Measurements from ENCODE around the gene ACTL10.

DNA sequence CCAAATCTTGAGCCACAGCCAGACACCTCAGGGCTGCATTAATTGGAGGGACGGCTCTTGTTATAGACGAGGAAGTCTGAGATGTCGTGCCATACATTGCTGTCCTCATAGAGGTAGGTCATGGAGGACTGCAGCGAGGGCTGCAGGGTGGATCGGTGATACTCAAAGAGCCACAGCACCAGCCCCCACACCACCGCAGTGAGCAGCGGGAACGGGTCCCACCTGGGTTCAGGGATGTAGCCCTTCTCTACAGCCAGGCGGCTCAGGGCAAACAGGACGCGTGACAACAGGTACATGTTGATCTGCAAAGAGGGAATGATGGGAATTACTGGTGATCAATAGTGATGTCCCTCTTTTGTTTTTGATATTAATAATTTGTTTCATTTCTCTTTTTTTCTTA lies 40.9 kb downstream of the ACTL10 start:
- TF ChIP-seq, protein P1, sequence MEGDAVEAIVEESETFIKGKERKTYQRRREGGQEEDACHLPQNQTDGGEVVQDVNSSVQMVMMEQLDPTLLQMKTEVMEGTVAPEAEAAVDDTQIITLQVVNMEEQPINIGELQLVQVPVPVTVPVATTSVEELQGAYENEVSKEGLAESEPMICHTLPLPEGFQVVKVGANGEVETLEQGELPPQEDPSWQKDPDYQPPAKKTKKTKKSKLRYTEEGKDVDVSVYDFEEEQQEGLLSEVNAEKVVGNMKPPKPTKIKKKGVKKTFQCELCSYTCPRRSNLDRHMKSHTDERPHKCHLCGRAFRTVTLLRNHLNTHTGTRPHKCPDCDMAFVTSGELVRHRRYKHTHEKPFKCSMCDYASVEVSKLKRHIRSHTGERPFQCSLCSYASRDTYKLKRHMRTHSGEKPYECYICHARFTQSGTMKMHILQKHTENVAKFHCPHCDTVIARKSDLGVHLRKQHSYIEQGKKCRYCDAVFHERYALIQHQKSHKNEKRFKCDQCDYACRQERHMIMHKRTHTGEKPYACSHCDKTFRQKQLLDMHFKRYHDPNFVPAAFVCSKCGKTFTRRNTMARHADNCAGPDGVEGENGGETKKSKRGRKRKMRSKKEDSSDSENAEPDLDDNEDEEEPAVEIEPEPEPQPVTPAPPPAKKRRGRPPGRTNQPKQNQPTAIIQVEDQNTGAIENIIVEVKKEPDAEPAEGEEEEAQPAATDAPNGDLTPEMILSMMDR (conservative IDR thresholded peaks at IDR 0.05 in 1 of 2, IDR thresholded peaks at IDR 0.05 in 1 of 2; ENCODE audit: extremely low read depth in 1 of 2, insufficient read depth in 1 of 2, low read depth in 1 of 2, low read length in 2 of 2), result no peak
- no peak for TF ChIP-seq EZH2 (IDR thresholded peaks at IDR 0.05; ENCODE audit: borderline replicate concordance, low read length)

Measured in mammary epithelial cell (primary cell).